HG03064 (cell line): Measurements from ENCODE around the gene GLP2R.
"Not testable (repeated sequence)": the region's sequence is repeated elsewhere in the genome, so short reads cannot be mapped to it uniquely, and the experiment has no call there.

Experiments
- ATAC-seq: cut with Tn5 transposase; IDR thresholded peaks from one replicate; pipeline ENCODE4 v1.9.1; 2021; ENCODE audit warnings: low read depth; ENCODE audit not compliant: unreplicated experiment

Gene GLP2R, protein sequence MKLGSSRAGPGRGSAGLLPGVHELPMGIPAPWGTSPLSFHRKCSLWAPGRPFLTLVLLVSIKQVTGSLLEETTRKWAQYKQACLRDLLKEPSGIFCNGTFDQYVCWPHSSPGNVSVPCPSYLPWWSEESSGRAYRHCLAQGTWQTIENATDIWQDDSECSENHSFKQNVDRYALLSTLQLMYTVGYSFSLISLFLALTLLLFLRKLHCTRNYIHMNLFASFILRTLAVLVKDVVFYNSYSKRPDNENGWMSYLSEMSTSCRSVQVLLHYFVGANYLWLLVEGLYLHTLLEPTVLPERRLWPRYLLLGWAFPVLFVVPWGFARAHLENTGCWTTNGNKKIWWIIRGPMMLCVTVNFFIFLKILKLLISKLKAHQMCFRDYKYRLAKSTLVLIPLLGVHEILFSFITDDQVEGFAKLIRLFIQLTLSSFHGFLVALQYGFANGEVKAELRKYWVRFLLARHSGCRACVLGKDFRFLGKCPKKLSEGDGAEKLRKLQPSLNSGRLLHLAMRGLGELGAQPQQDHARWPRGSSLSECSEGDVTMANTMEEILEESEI

DNA sequence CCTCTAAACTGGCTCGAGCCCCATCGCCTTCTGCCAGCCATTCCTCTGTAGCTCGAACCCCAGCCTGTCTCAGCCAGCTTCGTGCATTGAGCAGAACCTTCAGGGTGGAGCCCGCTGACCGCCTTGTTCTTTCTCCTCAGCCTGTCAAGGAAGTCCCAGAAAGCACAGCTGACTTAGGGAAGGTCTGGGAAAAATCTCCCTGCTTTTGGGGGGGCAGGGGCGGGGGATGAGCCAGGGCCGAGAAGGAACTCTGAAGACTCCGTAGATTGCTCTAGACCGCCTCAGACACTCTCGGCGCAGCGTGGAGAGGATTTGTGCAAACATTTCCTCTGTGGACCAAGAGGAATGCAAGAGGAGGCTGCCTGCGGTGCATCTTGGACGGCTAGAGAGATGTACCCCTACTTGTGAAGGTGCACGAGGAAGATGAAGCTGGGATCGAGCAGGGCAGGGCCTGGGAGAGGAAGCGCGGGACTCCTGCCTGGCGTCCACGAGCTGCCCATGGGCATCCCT lies at the start of gene GLP2R:
Gene GLP2R (plus strand): TSS at position 284 of the 510 bp plus-strand sequence. CDS start 140 bp downstream, at position 424.
- no peak for ATAC-seq

DNA sequence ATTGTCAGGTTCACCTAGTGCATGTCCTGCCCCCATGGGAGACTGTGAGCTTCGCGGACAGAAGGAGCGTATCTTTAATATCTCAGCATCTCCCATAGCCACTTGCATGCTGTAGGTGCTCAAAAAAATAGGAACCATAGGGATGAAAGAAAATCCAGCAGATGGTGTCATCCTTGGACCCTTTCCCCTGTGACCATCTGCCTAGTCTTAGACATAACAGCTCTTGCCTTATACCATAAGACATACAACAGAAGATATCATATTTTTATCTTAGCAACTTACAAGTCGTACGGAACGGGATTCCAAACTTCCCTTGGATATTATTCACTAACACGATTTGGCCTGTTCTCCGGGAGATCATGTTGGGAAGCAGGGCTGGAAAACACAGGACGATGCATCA lies 48.8 kb upstream of the GLP2R start:
- no peak for ATAC-seq

DNA sequence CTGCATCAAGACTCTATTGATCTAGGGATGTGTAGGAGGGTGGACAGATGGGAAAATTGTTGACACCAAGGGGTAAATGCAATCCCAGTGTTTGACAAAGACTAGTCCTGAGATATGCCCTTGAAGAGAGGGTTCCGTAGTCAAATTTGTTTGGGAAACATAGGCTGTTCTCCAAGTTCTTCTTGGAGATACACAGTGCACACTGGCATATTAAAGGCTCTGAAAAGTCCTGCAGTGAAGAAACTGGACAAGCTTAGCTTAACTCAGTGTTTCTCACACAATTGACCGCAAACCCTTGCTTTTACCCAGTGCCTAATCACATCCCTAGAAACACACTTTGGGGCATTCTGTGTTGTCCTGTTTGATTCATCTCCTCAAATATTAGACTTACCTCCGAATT lies 45.2 kb upstream of the GLP2R start:
- no peak for ATAC-seq

DNA sequence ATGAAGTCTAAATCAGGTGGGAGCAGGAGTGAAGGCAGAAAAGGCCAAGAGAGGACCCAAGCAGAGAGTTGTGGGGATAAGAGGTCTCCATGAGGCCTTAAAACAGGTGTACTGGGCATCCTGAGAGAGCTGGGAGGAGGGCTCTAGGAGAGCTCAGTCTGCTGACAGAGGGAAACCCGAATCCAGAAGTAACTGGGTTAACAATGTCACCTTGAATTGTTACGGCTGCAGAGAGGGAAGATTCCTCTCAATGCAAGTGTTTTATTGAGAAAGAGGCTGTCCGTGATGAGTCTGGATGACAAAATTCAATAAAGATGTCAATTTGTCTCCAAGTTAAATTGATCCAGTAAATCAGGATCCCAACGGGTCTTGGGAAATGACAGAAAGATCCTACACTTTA lies 42.7 kb upstream of the GLP2R start:
- no peak for ATAC-seq

DNA sequence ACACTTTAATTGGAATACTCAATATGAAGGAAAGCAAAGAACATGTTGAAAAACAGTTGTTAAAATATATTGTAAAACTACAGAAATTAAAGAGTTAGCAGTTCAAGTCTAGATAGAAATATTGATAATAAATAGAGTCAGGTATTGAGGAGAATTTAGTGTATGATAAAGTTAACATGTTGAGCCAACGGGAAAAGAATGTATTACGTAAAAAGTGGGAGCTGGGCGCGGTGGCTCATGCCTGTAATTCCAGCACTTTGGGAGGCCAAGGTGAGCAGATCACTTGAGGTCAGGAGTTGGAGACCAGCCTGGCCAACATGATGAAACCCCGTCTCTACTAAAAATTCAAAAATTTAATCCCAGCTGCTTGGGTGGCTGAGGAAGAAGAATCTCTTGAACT lies 42.3 kb upstream of the GLP2R start:
- ATAC-seq: not testable (repeated sequence)

DNA sequence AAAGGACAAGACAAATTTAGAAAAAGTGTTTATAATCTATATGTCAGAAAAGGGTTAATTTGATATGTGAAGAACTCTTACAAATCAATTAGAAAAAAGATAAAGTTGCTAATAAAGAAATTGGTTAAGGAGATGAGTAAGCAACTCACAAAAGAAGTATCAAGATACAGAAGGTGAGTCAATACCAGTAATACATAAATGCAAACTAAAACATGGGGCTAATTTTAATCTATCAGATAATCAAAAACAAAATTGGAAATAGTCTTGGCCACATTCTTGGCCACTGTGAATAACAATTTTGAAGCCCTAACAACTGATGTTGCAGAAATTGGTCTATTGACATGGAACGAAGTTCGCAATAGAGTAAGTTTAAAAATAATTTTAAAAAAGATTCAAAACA lies 41.2 kb upstream of the GLP2R start:
- ATAC-seq: no peak

DNA sequence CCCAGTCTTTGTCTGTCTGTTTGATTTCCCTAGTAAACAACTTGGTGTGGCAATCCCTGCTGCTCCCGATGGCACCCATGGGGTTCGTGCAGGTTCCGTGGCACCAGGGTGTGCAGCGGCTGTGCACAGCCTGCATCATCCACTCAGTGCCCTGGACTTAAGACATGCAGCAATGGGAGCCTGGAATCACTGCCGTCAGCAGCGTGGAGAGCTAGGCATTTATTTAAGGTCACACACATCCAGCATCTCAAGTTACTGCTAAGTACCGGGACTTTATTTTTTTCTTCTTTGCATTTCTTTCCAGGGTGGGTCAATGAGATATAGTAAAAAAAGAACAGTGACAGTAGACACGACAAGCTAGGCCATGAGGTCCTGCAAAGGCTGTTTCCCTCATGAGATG lies 37.1 kb upstream of the GLP2R start:
- no peak for ATAC-seq

DNA sequence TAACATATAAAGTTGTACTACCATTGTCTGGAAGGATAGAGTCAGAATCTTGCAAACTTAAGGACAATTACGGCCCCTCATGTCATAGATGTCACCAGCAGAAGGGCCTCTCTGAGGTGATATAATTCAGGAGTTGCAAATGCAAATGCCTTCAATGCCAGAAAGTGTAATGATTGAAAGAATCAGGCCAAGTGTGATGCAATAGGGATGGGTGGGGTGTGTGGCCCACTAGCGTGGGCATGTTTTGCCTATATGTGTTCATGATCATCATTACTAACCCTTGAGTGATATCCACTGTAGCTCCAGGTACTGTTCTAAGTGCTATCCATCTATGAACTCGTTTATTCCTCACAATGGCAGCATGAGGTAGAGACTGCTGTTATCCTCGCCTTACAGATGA lies 35.4 kb upstream of the GLP2R start:
- no peak for ATAC-seq

DNA sequence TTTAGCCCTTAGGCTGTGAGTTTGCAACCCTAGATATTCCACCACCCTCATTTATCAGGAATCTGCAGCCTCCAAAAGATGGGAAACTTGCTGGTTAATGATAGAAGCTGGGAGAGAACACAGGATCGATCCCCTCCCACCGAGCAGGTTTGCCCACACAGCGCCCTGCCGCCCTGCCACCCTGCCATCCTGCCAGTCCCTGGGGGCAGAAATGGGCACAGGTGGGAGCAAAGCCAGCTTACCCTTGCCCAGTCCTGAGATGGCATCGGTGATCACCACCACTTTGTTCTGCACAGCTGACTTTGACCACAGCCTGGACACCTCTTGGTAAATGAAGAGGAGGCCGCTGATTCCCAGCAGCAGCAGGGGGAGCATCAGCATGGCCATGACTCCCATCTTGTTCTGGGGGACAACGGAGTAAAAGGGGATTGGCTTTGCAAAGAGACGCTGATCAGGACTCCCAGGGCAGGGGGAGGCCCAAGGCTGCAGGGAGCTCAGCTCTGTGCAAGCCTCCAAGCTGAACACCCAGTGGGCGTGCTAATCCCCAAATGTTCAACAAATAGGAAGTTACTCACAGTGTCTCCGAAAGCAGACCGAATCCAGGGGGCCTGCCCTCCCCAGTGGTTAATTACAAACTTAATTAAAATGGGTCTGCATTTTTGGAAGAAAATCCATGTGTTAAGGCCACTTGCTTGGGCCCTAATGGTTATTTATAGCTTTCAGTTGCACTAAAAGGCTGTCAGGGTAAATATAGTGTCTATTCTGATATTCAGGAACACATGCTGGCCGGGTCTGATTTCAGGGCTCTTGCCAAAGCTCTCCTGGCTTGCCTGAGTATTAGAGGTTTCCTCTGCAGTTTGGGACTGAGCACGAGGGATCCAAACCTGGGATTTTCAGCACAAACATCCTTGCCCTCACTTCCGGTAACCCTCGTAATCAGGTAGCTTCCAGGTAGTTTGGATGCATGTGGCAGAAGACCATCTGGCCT lies 34.5 kb upstream of the GLP2R start, which contains the start of gene DHRS7C:
Gene DHRS7C (minus strand): TSS at position 704 of the 988 bp plus-strand sequence. CDS start 308 bp downstream, at position 396.
- ATAC-seq: no peak

DNA sequence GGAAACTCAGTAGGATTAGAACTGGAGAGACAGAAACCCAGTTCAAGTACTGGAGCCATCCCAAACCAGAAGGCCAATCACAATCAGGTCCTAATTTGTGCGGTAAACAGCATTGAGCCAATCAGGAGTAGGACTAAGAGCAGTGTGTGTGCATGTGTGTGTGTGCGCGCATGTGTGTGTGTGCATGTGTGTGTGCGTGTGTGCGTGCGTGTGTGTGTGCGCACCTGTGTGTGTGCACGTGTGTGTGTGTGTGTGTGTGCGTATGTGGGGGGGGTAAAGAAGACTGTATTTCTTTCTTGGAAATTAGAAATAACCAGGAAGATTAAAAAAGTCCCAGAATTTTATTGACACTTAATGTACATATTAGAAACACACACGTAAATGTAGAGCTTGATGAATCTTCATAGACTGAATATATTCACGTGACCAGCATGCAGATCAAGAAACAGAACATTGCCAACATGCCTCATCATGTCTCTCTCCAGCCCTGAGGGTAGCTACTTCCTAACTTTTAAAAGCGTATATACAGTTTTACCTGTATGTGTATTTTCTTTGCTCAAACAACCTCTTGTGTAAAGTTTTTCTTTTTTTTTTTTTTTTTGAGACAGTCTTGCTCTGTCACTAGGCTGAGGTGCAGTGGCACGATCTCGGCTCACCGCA lies 33.4 kb upstream of the GLP2R start:
- ATAC-seq: no peak

DNA sequence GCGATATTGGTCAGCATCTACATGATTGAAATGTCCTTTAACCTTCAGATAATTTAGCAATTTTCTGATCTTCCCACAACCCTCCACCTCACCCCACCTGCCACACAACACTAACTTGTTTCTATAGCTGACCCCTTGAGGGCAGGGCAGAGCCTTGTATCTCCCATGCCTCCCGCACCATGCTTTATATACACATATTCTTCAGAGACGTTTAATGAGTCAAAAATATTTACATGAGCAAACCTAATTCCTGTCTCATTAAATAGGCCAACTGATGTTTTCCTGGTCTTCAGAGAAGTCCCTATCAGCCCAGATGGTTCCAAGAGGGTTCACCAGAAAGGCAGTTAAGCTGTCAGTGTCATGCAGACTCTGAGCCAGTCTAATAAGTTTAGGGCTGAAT lies 27.7 kb upstream of the GLP2R start:
- ATAC-seq: no peak

DNA sequence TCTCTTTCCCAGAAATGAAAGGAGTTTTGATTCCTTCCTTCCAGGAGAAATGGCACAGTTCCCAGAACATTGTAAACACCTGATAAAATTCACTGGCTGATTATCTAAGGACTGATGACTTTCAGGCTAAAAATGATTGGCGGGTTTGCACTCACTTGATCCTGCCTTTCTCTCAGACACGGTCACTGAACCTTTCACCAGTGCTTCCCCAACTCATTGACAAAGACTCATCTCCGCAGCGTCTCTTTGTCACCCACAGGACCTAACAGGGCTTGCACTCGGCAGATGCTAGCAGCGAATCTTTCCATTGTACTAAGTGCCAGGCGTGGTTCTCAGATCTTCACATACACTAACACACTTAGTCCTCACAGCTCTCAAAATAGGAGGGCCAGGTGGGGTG lies 27.0 kb upstream of the GLP2R start:
- ATAC-seq: no peak

DNA sequence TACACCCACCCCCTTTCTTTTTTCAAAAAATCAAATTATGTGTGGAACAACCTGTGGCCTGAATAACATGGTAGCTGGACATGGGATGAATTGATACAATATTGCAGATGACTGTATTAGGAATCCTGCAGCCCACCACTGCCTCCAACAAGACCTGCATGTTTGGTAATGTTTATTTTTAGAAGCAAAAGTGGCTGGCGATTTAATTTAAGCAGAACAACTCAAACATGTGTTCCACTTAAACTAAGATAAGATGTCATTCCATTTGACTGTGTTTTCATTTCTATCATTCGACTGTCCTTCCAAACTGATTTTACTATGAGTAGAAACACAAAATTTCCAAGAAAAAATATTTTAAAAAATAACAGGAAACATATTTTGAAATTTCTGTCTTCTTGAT lies 24.2 kb upstream of the GLP2R start:
- no peak for ATAC-seq

DNA sequence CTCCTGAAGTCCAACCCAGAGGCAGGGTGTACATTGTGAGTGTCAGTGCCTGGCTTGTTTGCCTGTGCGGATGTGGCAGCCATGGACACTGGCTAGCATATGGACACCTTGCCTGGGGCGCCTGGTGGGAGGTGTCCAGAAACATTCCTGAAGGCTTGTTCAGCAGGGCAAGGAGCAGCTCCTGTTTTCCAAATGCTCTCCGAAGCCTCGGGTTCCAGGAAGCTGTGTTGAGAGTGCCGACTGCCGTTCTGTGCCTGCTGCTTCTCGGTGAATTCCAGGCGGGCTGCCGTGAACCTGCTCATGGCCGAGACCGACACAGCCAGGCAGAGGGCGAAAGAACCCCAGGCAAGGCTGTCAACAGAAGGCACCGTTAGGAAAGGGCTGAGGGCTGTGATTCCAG lies 23.4 kb upstream of the GLP2R start:
- ATAC-seq: no peak

DNA sequence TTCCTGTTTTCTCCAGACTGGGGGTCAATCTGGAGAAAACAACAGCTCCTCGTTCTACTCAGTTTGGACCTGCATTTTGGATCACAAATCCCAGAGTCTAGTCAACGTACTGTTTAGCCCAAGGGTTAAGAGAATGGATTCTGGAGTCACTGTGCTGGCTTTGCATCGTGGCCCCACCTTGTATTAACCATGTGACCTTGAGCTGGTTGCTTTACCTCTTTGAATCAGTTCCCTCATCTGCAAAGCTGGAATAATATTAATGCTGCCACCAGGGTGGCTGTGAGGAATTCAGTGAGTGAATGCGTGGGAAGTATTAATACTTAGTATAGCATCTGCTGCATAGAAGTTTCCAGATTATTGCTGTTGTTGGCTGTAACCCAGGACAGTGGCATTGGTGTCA lies 23.0 kb upstream of the GLP2R start:
- no peak for ATAC-seq

DNA sequence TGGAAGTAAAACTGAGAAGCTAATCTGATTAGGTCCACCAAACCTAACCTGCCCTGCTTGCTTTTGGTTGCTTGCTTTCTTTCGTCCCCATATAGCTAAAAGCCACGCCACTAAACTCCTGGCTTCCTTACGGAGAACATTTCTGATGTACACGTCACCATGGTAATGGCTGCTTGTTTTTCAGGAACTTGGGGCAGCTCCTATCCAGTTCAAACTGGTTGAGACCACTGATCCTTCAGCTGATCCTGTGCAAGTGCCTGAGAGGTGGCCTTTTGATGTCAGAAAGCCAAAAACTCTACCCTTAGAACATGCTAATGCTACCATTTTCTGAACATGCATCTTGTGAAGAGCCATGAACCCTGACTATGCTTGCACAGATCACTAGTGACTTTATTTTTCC lies 20.0 kb upstream of the GLP2R start:
- no peak for ATAC-seq

DNA sequence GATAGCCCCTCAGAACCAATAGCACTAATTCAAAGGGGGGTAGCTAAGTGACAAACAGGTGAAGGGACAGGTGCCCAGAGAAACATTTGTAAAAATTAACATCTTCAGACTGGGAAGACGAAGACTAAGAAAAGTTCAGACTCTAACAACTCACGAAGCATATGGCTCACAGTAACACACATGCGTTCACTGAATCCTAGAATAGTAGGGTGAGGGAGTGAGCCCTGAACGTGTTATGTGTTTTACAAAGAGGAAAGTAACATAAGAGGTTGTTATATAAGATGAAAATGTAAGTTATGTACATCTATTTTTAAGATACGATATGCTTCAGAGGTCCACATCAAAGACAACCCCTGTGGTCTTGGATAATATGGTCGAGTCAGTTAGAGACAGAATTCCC lies 19.0 kb upstream of the GLP2R start:
- no peak for ATAC-seq

DNA sequence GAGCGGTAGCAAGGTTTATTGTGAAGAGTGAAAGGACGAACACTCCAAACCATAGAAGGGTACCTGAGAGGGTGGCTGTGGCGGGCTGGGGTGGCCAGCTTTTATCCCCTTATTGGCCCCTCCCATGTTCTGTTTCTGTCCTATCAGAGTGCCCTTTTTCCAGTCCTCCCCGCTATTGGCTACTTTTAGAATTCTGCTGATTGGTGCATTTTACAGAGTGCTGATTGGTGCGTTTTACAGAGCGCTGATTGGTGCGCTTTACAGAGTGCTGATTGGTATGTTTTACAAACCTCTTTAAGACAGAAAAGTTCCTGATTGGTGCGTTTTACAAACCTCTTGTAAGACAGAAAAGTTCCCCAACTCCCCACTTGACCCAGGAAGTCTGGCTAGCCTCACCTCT lies 16.3 kb upstream of the GLP2R start:
- ATAC-seq: no peak

DNA sequence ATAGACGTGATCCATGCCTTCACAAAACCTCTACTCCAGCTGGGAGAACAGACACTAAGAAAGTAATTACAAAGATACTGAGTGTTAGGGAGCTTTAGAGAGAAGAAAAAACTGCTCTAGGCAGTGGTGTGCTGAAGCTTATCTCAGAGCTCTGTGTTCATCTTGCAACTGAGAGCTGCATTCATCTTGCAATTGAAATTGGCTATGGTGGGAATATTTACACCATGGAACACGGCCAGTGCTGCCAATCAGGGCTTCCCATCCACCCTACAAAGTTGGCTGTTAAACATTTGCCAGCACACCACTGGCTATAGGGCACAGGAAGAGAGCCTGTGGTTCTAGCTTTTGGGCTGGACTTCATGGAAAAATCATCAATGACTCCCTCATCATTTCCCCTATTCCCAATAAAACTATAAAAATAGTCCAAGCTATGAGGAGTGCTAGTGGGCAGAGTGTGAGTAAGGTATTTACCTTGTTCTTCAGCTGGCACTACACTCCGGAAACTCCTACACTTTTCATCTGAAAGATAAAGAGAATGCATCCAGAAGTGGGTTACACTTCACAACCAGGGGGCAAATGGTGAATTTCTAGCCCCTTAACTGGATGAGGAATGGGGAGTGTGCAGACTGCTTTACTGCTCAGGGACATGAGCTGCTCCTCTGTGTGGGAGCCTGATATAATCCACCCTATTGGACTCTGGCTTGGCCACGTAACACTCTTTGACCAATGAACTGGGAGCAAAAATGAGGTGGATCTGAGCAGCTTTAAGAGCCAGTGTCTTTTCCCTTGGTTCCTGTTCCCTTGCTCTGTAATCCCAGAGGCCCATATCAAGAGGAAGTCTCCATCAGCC lies 15.4 kb upstream of the GLP2R start:
- no peak for ATAC-seq

DNA sequence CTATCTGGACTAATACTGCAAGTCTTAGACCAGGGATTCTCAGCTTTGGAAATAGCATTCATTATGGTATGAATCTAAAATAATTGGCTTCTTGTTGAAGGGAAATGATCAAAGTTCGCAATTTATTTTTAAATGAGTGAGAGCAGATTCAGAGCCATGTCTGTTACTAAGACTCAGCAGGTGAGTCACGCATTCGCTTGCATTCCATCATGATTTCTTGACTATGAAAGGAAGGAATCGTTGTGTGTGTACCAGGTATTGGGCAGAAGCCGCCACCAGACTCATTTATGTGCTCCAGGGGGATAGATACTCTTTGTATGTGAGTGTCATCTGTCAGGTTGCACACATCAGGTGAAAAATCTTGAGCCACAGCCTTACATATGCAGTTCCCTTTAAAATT lies 14.6 kb upstream of the GLP2R start:
- no peak for ATAC-seq
